ENCODE data around the gene ISCU. TPM values are rescaled to one million over a fixed set of nuclear protein-coding genes. Genes with fewer than 3 reads are reported as not detected.
A peak's percentile ranks its signal among the peaks of the same experiment; 100 is the strongest.
"Not testable (repeated sequence)": the region's sequence is repeated elsewhere in the genome, so short reads cannot be mapped to it uniquely, and the experiment has no call there.

Gene ISCU
- polyA plus RNA-seq, 2 donors, result 38.7 to 87.2 TPM

DNA sequence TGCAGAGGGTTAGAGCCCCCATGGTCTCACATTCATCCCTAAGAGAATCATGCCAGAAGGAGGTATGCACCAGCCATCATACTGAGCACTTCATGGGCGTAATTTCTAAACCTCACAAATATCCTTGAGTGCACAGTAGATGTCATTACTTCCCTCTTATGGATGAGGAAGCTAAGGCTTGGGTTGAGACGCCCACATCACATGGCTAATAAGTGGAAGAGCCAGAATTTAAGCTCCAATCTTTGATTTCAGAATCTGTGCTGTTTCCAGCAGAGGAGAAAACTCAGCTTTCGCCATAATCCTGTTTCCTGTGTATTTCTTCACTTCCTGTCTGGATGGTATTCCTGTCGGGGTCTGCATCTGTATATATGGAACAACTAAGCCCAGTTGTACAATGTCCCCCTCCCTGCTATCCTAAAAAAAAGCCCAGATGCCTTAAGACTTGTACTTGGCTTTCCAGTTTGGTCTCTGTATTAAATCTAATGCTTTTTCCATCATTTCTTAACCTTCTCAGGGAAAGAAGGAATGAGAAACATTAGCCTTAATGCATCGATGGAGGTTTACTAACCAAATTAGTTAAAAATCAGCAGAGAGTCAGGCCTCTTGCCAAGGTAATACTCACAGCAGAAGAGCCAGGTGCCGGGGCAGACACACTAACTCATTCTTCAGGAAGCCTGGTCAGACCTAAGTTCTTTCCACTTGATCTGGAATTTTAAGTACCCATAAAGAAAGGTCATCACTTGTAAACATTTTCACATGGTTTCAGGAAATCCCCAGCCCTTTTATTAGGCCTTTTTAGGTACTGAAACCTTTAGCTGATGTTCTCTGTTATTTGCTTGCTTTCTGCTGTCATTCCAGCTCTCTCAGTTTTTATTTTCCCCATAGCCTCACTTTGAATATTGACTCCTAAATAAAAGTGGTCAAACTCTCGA is 5.3 kb downstream of the ISCU start:
- Histone ChIP-seq H3K4me3 (ENCODE audit: low read depth in 1 of 2, low read length in 2 of 2) (no peak overlapping the region), H3K36me3 (ENCODE audit: control insufficient read depth in 2 of 2, insufficient read depth in 2 of 2, low read length in 1 of 2) (peaks cover 12 to 24% of the 10 kb centered on the region in 2 donors), H3K27me3 (ENCODE audit: control insufficient read depth in 1 of 2, insufficient read depth in 2 of 2, low read length in 2 of 2) (no peaks in the 10 kb centered on the region), H3K4me1 (ENCODE audit: control insufficient read depth in 2 of 2, insufficient read depth in 2 of 2, low read length in 1 of 2) (no peaks in the 10 kb centered on the region), H3K9me3 (ENCODE audit: control insufficient read depth in 2 of 2, insufficient read depth in 1 of 2, low read depth in 1 of 2, low read length in 1 of 2) (no peaks in the 10 kb centered on the region), H3K27ac (ENCODE audit: low read depth in 2 of 2, low read length in 1 of 2) (no peak overlapping the region)
- 71 to 73% methylated on average over 7 of the region's 7 CpGs for WGBS, 2 donors

DNA sequence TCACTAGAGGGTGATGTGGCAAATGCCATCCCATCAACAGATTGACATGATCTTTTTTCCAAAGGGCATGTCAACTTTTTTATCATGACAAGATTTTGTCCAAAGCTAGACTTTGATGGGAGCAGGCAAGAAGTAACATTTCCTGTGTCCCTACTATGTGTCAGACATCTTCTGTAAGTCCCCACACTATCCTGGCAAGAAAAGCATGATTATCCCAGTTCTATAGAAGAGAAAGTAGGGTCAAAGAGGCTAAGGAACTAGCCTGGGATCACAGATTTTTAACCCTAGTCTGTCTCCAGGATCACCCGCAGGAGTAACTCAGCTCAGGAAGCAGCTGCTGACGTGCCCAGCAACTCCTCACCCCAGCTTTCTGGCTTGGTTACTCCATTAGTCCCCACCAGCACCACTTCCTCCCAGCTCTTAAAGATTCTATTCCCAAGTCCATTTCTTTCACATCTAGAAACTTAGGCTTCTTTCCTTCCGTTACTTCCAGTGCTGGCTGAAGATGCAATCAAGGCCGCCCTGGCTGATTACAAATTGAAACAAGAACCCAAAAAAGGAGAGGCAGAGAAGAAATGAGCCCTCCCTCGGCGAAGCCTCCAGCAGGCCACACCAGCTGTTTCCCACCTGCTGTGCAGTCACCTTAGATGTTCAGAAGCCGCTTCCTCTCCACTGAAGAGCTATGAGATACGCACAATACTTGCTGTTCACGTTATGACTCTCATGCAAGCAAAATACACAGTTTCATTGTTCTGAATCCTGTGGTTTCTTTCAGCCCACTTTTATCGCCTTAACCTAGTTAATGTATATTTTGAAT is 6.2 kb downstream of the ISCU start:
- 76 to 81% methylated on average over 10 of the region's 10 CpGs for WGBS, 2 donors
- Histone ChIP-seq H3K4me3 (ENCODE audit: low read depth in 1 of 2, low read length in 2 of 2) (no peak overlapping the region), H3K27ac (ENCODE audit: low read depth in 2 of 2, low read length in 1 of 2) (peak overlapping the region in 1 of 2 donors; percentile 4), H3K27me3 (ENCODE audit: control insufficient read depth in 1 of 2, insufficient read depth in 2 of 2, low read length in 2 of 2) (no peaks in the 10 kb centered on the region), H3K36me3 (ENCODE audit: control insufficient read depth in 2 of 2, insufficient read depth in 2 of 2, low read length in 1 of 2) (peaks cover 12 to 24% of the 10 kb centered on the region in 2 donors), H3K9me3 (ENCODE audit: control insufficient read depth in 2 of 2, insufficient read depth in 1 of 2, low read depth in 1 of 2, low read length in 1 of 2) (no peaks in the 10 kb centered on the region), H3K4me1 (ENCODE audit: control insufficient read depth in 2 of 2, insufficient read depth in 2 of 2, low read length in 1 of 2) (no peaks in the 10 kb centered on the region)

GRCh38 chr12:108570743-108571608 is 8.6 kb downstream of the ISCU start:
- no peak overlapping the region for H3K27ac ChIP-seq (ENCODE audit: low read depth in 2 of 2, low read length in 1 of 2)

GRCh38 chr12:108571609-108572165 is 9.3 kb downstream of the ISCU start:
- WGBS, 2 donors, result 86 to 88% methylated on average over 8 of the region's 8 CpGs
- peaks cover 12 to 16% of the 10 kb centered on the region in 2 donors for H3K36me3 ChIP-seq (ENCODE audit: control insufficient read depth in 2 of 2, insufficient read depth in 2 of 2, low read length in 1 of 2)

More at GRCh38 chr12:108570743-108571608, 8.6 kb downstream of the ISCU start:
- peaks cover 12 to 21% of the 10 kb centered on the region in 2 donors for H3K36me3 ChIP-seq (ENCODE audit: control insufficient read depth in 2 of 2, insufficient read depth in 2 of 2, low read length in 1 of 2)
- H3K27me3 ChIP-seq (ENCODE audit: control insufficient read depth in 1 of 2, insufficient read depth in 2 of 2, low read length in 2 of 2), result no peaks in the 10 kb centered on the region
- WGBS, 2 donors, result 61 to 65% methylated on average over 3 of the region's 3 CpGs
- no peaks in the 10 kb centered on the region for H3K9me3 ChIP-seq (ENCODE audit: control insufficient read depth in 2 of 2, insufficient read depth in 1 of 2, low read depth in 1 of 2, low read length in 1 of 2)
- H3K4me3 ChIP-seq (ENCODE audit: low read depth in 1 of 2, low read length in 2 of 2), result no peak overlapping the region
- no peaks in the 10 kb centered on the region for H3K4me1 ChIP-seq (ENCODE audit: control insufficient read depth in 2 of 2, insufficient read depth in 2 of 2, low read length in 1 of 2)

DNA sequence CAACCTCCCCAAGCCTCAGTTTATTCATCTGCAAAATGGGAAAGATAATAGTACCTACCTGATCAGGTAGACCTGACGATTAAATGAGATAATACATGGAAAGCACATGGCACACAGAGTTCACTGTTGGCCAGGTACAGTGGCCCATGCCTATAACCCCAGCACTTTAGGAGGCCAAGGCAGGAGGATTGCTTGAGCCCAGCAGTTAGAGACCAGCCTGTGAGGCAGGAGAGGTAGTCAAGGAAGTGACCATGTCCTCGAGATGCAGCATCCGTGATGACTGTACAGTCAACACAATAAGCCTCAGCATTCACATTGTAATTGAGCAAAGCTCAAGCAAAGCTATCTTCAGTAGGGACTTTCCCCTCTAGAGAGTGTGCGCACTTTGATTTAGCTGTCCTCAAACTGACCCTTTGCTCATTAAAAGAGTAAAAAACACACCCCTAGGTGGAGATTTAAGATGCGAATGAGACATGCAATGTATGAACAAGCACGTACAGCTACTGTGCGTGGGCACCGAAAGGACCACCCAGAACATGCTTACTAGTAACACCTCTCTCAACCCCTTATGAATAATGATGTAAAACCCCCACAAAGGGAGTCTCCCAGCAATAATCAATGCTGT is 9.9 kb downstream of the ISCU start:
- 64 to 66% methylated on average over 8 of the region's 8 CpGs for WGBS, 2 donors
- no peak overlapping the region for H3K27ac ChIP-seq (ENCODE audit: low read depth in 2 of 2, low read length in 1 of 2)
- no peak overlapping the region for H3K4me3 ChIP-seq (ENCODE audit: low read depth in 1 of 2, low read length in 2 of 2)
- H3K36me3 ChIP-seq (ENCODE audit: control insufficient read depth in 2 of 2, insufficient read depth in 2 of 2, low read length in 1 of 2), result peaks cover 8 to 12% of the 10 kb centered on the region in 2 donors
- H3K4me1 ChIP-seq (ENCODE audit: control insufficient read depth in 2 of 2, insufficient read depth in 2 of 2, low read length in 1 of 2), result no peaks in the 10 kb centered on the region
- H3K27me3 ChIP-seq (ENCODE audit: control insufficient read depth in 1 of 2, insufficient read depth in 2 of 2, low read length in 2 of 2), result no peaks in the 10 kb centered on the region
- no peaks in the 10 kb centered on the region for H3K9me3 ChIP-seq (ENCODE audit: control insufficient read depth in 2 of 2, insufficient read depth in 1 of 2, low read depth in 1 of 2, low read length in 1 of 2)

More at GRCh38 chr12:108571609-108572165, 9.3 kb downstream of the ISCU start:
- Histone ChIP-seq H3K27me3 (ENCODE audit: control insufficient read depth in 1 of 2, insufficient read depth in 2 of 2, low read length in 2 of 2) (no peaks in the 10 kb centered on the region), H3K9me3 (ENCODE audit: control insufficient read depth in 2 of 2, insufficient read depth in 1 of 2, low read depth in 1 of 2, low read length in 1 of 2) (no peaks in the 10 kb centered on the region), H3K27ac (ENCODE audit: low read depth in 2 of 2, low read length in 1 of 2) (no peak overlapping the region), H3K4me1 (ENCODE audit: control insufficient read depth in 2 of 2, insufficient read depth in 2 of 2, low read length in 1 of 2) (no peaks in the 10 kb centered on the region), H3K4me3 (ENCODE audit: low read depth in 1 of 2, low read length in 2 of 2) (no peak overlapping the region)

GRCh38 chr12:108573317-108573716 is 10.9 kb downstream of the ISCU start:
- WGBS, 2 donors, result 28 to 30% methylated on average over 2 of the region's 2 CpGs
- no peaks in the 10 kb centered on the region for H3K27me3 ChIP-seq (ENCODE audit: control insufficient read depth in 1 of 2, insufficient read depth in 2 of 2, low read length in 2 of 2)
- H3K4me1 ChIP-seq (ENCODE audit: control insufficient read depth in 2 of 2, insufficient read depth in 2 of 2, low read length in 1 of 2), result no peaks in the 10 kb centered on the region
- no peak overlapping the region for H3K27ac ChIP-seq (ENCODE audit: low read depth in 2 of 2, low read length in 1 of 2)
- no peaks in the 10 kb centered on the region for H3K9me3 ChIP-seq (ENCODE audit: control insufficient read depth in 2 of 2, insufficient read depth in 1 of 2, low read depth in 1 of 2, low read length in 1 of 2)
- H3K4me3 ChIP-seq (ENCODE audit: low read depth in 1 of 2, low read length in 2 of 2), result no peak overlapping the region
- peaks cover 5 to 8% of the 10 kb centered on the region in 2 donors for H3K36me3 ChIP-seq (ENCODE audit: control insufficient read depth in 2 of 2, insufficient read depth in 2 of 2, low read length in 1 of 2)

DNA sequence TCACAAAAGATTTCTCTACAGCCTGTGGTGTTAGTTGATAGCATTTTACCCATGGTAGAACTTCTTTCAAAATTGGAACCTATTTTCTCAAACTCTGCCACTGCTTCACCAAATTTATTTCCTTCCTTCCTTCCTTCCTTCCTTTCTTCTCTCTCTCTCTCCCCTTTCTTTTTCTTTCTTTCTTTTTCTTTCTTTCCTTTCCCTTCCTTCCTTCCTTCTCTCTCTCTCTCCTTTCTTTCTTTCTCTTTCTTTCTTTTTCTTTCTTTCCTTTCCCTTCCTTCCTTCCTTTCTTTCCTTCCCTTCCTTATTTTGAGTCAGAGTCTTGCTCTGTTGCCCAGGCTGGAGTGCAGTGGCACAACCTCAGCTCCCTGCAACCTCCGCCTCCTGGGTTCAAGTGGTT is 11.9 kb downstream of the ISCU start:
- H3K9me3 ChIP-seq (ENCODE audit: control insufficient read depth in 2 of 2, insufficient read depth in 1 of 2, low read depth in 1 of 2, low read length in 1 of 2); H3K27ac ChIP-seq (ENCODE audit: low read depth in 2 of 2, low read length in 1 of 2); H3K4me1 ChIP-seq (ENCODE audit: control insufficient read depth in 2 of 2, insufficient read depth in 2 of 2, low read length in 1 of 2); H3K4me3 ChIP-seq (ENCODE audit: low read depth in 1 of 2, low read length in 2 of 2); H3K27me3 ChIP-seq (ENCODE audit: control insufficient read depth in 1 of 2, insufficient read depth in 2 of 2, low read length in 2 of 2); H3K36me3 ChIP-seq (ENCODE audit: control insufficient read depth in 2 of 2, insufficient read depth in 2 of 2, low read length in 1 of 2): not testable (repeated sequence)
- 94 to 100% methylated on average over 1 of the region's 1 CpG for WGBS, 2 donors

DNA sequence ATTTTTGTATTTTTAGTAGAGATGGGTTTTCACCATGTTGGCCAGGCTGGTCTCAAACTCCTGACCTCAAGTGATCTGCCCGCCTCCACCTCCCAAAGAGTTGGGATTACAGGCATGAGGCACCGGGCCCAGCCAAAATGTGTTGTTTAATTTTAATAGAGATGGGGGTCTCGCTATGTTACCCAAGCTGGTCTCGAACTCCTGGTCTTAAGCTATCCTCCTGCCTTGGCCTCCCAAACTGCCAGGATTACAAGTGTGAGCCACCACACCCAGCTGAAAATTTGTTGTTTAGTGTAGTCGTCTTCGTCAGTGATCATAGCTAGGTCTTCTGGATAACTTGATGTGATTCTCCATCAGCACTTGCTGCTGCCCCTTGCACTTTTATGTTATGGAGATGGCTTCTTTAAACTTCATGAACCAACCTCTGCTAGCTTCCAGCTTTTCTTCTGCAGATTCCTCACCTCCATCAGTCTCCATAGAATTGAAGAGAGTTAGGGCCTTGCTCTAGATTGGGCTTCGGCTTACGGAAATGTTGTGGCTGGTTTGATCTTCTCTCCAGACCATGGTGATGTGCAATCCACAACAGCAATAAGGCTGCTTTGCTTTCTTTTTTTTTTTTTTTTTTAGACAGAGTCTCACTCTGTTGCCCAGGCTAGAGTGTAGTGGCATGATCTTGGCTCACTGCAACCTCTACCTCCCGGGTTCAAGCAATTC is 13.0 kb downstream of the ISCU start:
- Histone ChIP-seq H3K27ac (ENCODE audit: low read depth in 2 of 2, low read length in 1 of 2) (no peak overlapping the region), H3K9me3 (ENCODE audit: control insufficient read depth in 2 of 2, insufficient read depth in 1 of 2, low read depth in 1 of 2, low read length in 1 of 2) (peaks cover 0 to 6% of the 10 kb centered on the region in 2 donors), H3K36me3 (ENCODE audit: control insufficient read depth in 2 of 2, insufficient read depth in 2 of 2, low read length in 1 of 2) (peaks cover 0 to 2% of the 10 kb centered on the region in 2 donors), H3K4me3 (ENCODE audit: low read depth in 1 of 2, low read length in 2 of 2) (no peak overlapping the region), H3K4me1 (ENCODE audit: control insufficient read depth in 2 of 2, insufficient read depth in 2 of 2, low read length in 1 of 2) (no peaks in the 10 kb centered on the region), H3K27me3 (ENCODE audit: control insufficient read depth in 1 of 2, insufficient read depth in 2 of 2, low read length in 2 of 2) (no peaks in the 10 kb centered on the region)
- WGBS, 2 donors, result 90 to 92% methylated on average over 9 of the region's 9 CpGs
